Endothelial cell of umbilical vein (primary cell): Measurements from ENCODE around the gene RIPOR1. TPM values are rescaled to one million over a fixed set of nuclear protein-coding genes. Genes with fewer than 3 reads are reported as not detected.
"Not testable (repeated sequence)": the region's sequence is repeated elsewhere in the genome, so short reads cannot be mapped to it uniquely, and the experiment has no call there.

ENCODE experiments used
- BruUV-seq: library from RNA; stranded (reverse); fragments of 400-500 nt; replicated peaks from 2 replicates; lab custom pipeline; 2021; lab: Mats Ljungman, UMichigan
- CTCF ChIA-PET: fragments of 300-600, 350-600 bp; sonication (Branson Sonifier 250); formaldehyde crosslinking; loops from one replicate; lab custom pipeline; 2021; ENCODE audit warnings: antibody characterized with exemption, inconsistent platforms; lab: Charles Lee
- POLR2A ChIA-PET: fragments of 300-600, 350-600 bp; sonication (Branson Sonifier 250); formaldehyde crosslinking; loops from one replicate; lab custom pipeline; 2021; ENCODE audit warnings: antibody characterized with exemption, inconsistent platforms; lab: Charles Lee
- DNase-seq: peaks from one replicate; pipeline ENCODE4 v3.0.0-alpha.2; 2011; ENCODE audit warnings: low read depth, low spot score
- FAIRE-seq: peaks from 2 replicates; lab custom pipeline; 2011; peaks lifted over from hg19 to GRCh38; lab: Jason Lieb, UNC
- H2AFZ ChIP-seq: 2 replicates; pipeline ENCODE4 v1.6.0; 2012; ENCODE audit warnings: low read depth, low read length, control low read depth, inconsistent platforms
- H3K27ac ChIP-seq: 2 replicates; pipeline ENCODE4 v1.5.1; 2011; ENCODE audit warnings: low read depth, mild to moderate bottlenecking, control low read depth, low read length, moderate library complexity; ENCODE audit not compliant: insufficient read depth
- H3K27me3 ChIP-seq, 2 experiments: 2 replicates each; pipeline versions ENCODE4 v1.6.0 to v1.6.1; 2011; ENCODE audit warnings: low read length in 2 of 2, mixed read lengths in 1 of 2; ENCODE audit not compliant: control insufficient read depth in 2 of 2, insufficient read depth in 2 of 2
- H3K36me3 ChIP-seq, 2 experiments: 2 replicates in 1 of 2; 3 replicates in 1 of 2; pipeline ENCODE4 v1.5.1; 2011; ENCODE audit warnings: low read length in 2 of 2, mild to moderate bottlenecking in 1 of 2, moderate library complexity in 1 of 2; ENCODE audit not compliant: control insufficient read depth in 2 of 2, insufficient read depth in 2 of 2; ENCODE audit errors: extremely low read depth in 1 of 2
- H3K4me1 ChIP-seq: 3 replicates; pipeline ENCODE4 v1.5.1; 2011; ENCODE audit warnings: mild to moderate bottlenecking, low read length; ENCODE audit not compliant: control insufficient read depth, insufficient read depth; ENCODE audit errors: extremely low read depth
- H3K4me2 ChIP-seq: 2 replicates; pipeline ENCODE4 v1.6.1; 2011; ENCODE audit warnings: low read length, control low read depth, mixed read lengths; ENCODE audit not compliant: insufficient read depth
- H3K4me3 ChIP-seq, 3 experiments: fragments of 200-600 bp in 1 of 3; sonication (generic), shearing (Covaris generic) in 1 of 3; replicated peaks in 1 of 3; 2 replicates each; pipeline ENCODE4 v1.5.1; 2011 to 2016; ENCODE audit warnings: control low read depth in 3 of 3, low read length in 3 of 3, mild to moderate bottlenecking in 2 of 3, inconsistent platforms in 1 of 3, low read depth in 1 of 3, moderate library complexity in 1 of 3; ENCODE audit not compliant: insufficient read depth in 1 of 3
- H3K79me2 ChIP-seq: 2 replicates; pipeline ENCODE4 v1.6.0; 2012; ENCODE audit warnings: low read length, inconsistent platforms; ENCODE audit not compliant: control insufficient read depth, insufficient read depth
- H3K9ac ChIP-seq: replicated peaks from 2 replicates; pipeline ENCODE3; 2011; ENCODE audit warnings: low read length, control low read depth; ENCODE audit not compliant: insufficient read depth; ENCODE audit errors: extremely low read depth
- H3K9me1 ChIP-seq: replicated peaks from 3 replicates; pipeline ENCODE4 v1.6.0; 2011; ENCODE audit warnings: mild to moderate bottlenecking, low read length; ENCODE audit not compliant: control insufficient read depth, insufficient read depth; ENCODE audit errors: extremely low read depth
- H3K9me3 ChIP-seq: replicated peaks from 2 replicates; pipeline ENCODE4 v1.5.1; 2012; ENCODE audit warnings: low read length, inconsistent platforms; ENCODE audit not compliant: control insufficient read depth, insufficient read depth
- H4K20me1 ChIP-seq: replicated peaks from 2 replicates; pipeline ENCODE3; 2011; ENCODE audit warnings: mild to moderate bottlenecking, low read length; ENCODE audit not compliant: control insufficient read depth, insufficient read depth; ENCODE audit errors: extremely low read depth
- EZH2 ChIP-seq: IDR thresholded peaks from 2 replicates; pipeline ENCODE4 v1.6.1; 2012; ENCODE audit warnings: borderline replicate concordance, low read depth, mild to moderate bottlenecking, moderate library complexity, low read length, inconsistent platforms; ENCODE audit not compliant: severe bottlenecking
- FOS ChIP-seq: IDR thresholded peaks from 2 replicates; pipeline ENCODE4 v1.6.1; 2011; ENCODE audit warnings: mild to moderate bottlenecking, low read length, moderate library complexity, borderline replicate concordance; ENCODE audit not compliant: insufficient read depth
- GATA2 ChIP-seq: IDR thresholded peaks from 2 replicates; pipeline ENCODE4 v1.7.0; 2011; ENCODE audit warnings: low read depth, mild to moderate bottlenecking, moderate library complexity, mixed read lengths, low read length; ENCODE audit not compliant: insufficient read length, insufficient read depth
- JUN ChIP-seq: IDR thresholded peaks from 2 replicates; pipeline ENCODE4 v1.6.1; 2011; ENCODE audit warnings: borderline replicate concordance, low read depth; ENCODE audit not compliant: insufficient read length, insufficient read depth
- MYC ChIP-seq: IDR thresholded peaks from one replicate; pipeline ENCODE4 v1.6.1; 2011; ENCODE audit warnings: mild to moderate bottlenecking, low read depth, low read length
- POLR2A ChIP-seq: IDR thresholded peaks from 2 replicates; pipeline ENCODE4 v1.6.1; 2012; ENCODE audit warnings: low read depth, mild to moderate bottlenecking, control low read depth, low read length
- POLR2AphosphoS5 ChIP-seq: IDR thresholded peaks from 2 replicates; pipeline ENCODE4 v1.6.1; 2012; ENCODE audit warnings: low read depth, mild to moderate bottlenecking, control low read depth, low read length, moderate library complexity; ENCODE audit not compliant: insufficient read depth
- dilution Hi-C: fragments of 300-500 bp; cut with MboI; formaldehyde crosslinking; loops from one replicate; pipeline ENCODE4 v1.15.0; 2019; ENCODE audit warnings: low sequenced_read_pairs; ENCODE audit not compliant: extremely low pct_ligation_motif_present
- intact Hi-C: fragments of 100-400 bp; cut with micrococcal nuclease; formaldehyde crosslinking; loops from one replicate; pipeline ENCODE4 v1.10.0; 2022
- polyA plus RNA-seq, 4 experiments: library from polyadenylated mRNA; depleted of rRNA in 3 of 4; stranded (reverse) in 3 of 4; unstranded in 1 of 4; fragments of >200 nt; gene quantifications; 2 replicates each; pipeline versions ENCODE4 v1.2.1 to v1.2.3, GENCODE V29; 2011 to 2012; ENCODE audit warnings: missing spikeins in 1 of 4
- total RNA-seq: library from RNA; stranded (reverse); gene quantifications from 2 replicates; pipeline ENCODE4 v1.2.3, GENCODE V29; 2021
- TF ChIP-seq, protein P1 (sequence below): IDR thresholded peaks from 2 replicates; pipeline ENCODE4 v1.6.1; 2011; ENCODE audit not compliant: insufficient read depth, insufficient read length
- TF ChIP-seq, protein P2 (sequence below), 2 donors: IDR thresholded peaks; 1 replicate in 1 of 2; 2 replicates in 1 of 2; pipeline ENCODE4 v1.5.1; 2011; ENCODE audit warnings: low read length in 2 of 2, mild to moderate bottlenecking in 2 of 2, moderate library complexity in 2 of 2, control low read depth in 1 of 2, inconsistent platforms in 1 of 2, low read depth in 1 of 2; ENCODE audit not compliant: insufficient read depth in 1 of 2; ENCODE audit errors: extremely low read depth in 1 of 2

Gene RIPOR1
- total and polyA plus RNA-seq, 2 donors (not counting 3 experiments of a cell fraction or from before 2014, with no cell fraction given), result 45.3 to 144 TPM

DNA sequence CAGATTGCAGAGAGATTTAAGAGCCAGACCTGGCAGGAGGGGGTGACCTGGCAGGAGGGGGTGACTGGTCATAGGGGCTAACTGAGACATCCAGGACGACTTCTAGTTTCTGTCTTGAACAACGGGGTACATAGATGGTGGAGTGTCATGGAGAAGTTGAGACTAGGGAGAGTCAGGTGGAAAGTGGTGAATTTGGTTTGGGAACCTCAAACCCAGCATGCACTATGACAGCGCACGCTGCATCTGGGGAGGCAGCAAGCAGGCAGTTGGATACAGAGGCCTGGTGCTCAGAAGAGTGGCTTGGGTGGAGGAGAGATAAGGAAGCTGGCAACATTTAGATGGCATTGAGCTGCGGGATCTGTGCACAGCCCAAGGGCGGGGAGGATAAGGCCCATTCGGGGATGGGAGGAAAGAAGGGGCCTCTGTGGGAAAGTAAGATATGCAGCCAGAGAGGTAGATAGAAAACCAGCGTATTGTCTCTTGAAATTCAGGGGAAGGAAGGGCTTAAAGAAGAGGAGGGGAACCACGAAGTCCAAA lies 4.5 kb downstream of the RIPOR1 start:
- Histone ChIP-seq H3K4me1 (peaks cover 22% of the 10 kb centered on the region), H3K9me1 (no peaks in the 10 kb centered on the region), H3K9me3 (no peaks in the 10 kb centered on the region), H2AFZ (no peak overlapping the region), H4K20me1 (no peaks in the 10 kb centered on the region), H3K27me3 (no peaks in the 10 kb centered on the region), H3K79me2 (peaks cover 52% of the 10 kb centered on the region), H3K4me2 (no peak overlapping the region), H3K36me3 (no peaks in the 10 kb centered on the region), H3K27ac (no peak overlapping the region), H3K9ac (no peak overlapping the region), H3K4me3 (no peak overlapping the region)
- no peak for TF ChIP-seq MYC
- TF ChIP-seq, protein P1, sequence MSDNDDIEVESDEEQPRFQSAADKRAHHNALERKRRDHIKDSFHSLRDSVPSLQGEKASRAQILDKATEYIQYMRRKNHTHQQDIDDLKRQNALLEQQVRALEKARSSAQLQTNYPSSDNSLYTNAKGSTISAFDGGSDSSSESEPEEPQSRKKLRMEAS, result no peak
- no peak for TF ChIP-seq POLR2AphosphoS5
- TF ChIP-seq, protein P2, sequence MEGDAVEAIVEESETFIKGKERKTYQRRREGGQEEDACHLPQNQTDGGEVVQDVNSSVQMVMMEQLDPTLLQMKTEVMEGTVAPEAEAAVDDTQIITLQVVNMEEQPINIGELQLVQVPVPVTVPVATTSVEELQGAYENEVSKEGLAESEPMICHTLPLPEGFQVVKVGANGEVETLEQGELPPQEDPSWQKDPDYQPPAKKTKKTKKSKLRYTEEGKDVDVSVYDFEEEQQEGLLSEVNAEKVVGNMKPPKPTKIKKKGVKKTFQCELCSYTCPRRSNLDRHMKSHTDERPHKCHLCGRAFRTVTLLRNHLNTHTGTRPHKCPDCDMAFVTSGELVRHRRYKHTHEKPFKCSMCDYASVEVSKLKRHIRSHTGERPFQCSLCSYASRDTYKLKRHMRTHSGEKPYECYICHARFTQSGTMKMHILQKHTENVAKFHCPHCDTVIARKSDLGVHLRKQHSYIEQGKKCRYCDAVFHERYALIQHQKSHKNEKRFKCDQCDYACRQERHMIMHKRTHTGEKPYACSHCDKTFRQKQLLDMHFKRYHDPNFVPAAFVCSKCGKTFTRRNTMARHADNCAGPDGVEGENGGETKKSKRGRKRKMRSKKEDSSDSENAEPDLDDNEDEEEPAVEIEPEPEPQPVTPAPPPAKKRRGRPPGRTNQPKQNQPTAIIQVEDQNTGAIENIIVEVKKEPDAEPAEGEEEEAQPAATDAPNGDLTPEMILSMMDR (IDR thresholded peaks at IDR 0.05; ENCODE audit: extremely low read depth in 1 of 2, insufficient read depth in 1 of 2, low read depth in 1 of 2, low read length in 2 of 2), result no peak
- no peak for TF ChIP-seq JUN
- TF ChIP-seq FOS, result no peak
- TF ChIP-seq POLR2A, result no peak
- no peak for TF ChIP-seq GATA2
- no peak for TF ChIP-seq EZH2
- BruUV-seq, result no TSS peak
- ChIA-PET CTCF (interaction anchor here (0.7 to 3.0 kb wide), 7 partner anchors 12 to 139 kb away, joined by 3 to 40 read pairs (median 4); partner anchors contain the start of gene CARMIL2), POLR2A (interaction anchor here (0.6 to 0.7 kb wide), 2 partner anchors 10 to 416 kb away, joined by 3 to 9 read pairs; no protein-coding TSS in a partner anchor)
- intact Hi-C loops (no loop called here), dilution Hi-C loops (no loop called here)
- FAIRE-seq (no peak), DNase-seq (no peak)

DNA sequence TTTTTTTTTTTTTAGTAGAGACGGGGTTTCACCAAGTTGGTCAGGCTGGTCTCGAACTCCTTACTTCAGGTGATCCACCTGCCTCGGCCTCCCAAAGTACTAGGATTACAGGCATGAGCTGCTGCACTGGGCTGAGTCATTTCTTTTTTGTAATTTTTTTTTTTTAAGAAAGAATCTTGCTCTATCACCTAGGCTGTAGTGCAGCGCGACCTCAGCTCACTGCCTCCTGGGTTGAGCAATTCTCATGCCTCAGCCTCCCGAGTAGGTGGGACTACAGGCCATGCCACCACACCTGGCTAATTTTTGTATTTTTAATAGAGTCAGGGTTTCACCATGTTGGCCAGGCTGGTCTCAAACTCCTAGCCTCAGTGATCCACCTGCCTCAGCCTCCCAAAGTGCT lies 5.4 kb downstream of the RIPOR1 start:
- POLR2A ChIA-PET, result interaction anchor here (0.7 kb wide), 1 partner anchor 11 kb away, joined by 9 read pairs; no protein-coding TSS in a partner anchor
- FAIRE-seq, result not testable (repeated sequence)

More for the DNA sequence above, 5.4 kb downstream of the RIPOR1 start:
- CTCF ChIA-PET, result interaction anchor here (3.0 kb wide), 1 partner anchor 13 kb away, joined by 40 read pairs; no protein-coding TSS in a partner anchor
- H3K9ac ChIP-seq, H3K36me3 ChIP-seq, BruUV-seq, intact Hi-C loops, H3K27ac ChIP-seq, H3K4me2 ChIP-seq, H3K4me3 ChIP-seq, H4K20me1 ChIP-seq, H2AFZ ChIP-seq, DNase-seq, dilution Hi-C loops, H3K9me3 ChIP-seq, H3K9me1 ChIP-seq, H3K27me3 ChIP-seq: not testable (repeated sequence)
- Histone ChIP-seq H3K79me2 (peaks cover 61% of the 10 kb centered on the region), H3K4me1 (peaks cover 27% of the 10 kb centered on the region)
